Gastroesophageal sphincter (tissue), 3 donors: ENCODE data around the gene SPSB3.

ENCODE experiments used
- EP300 ChIP-seq: sonication (generic); formaldehyde crosslinking; IDR thresholded peaks from one replicate; pipeline ENCODE4 v1.6.1; 2017; ENCODE audit warnings: antibody characterized with exemption, mild to moderate bottlenecking
- POLR2A ChIP-seq, 2 donors: fragments of 450-650 bp; IDR thresholded peaks; one replicate each; pipeline ENCODE4 v1.6.1; 2017; ENCODE audit warnings: antibody characterized with exemption in 2 of 2, mild to moderate bottlenecking in 2 of 2, moderate library complexity in 1 of 2
- POLR2AphosphoS5 ChIP-seq: sonication (generic); formaldehyde crosslinking; IDR thresholded peaks from one replicate; pipeline ENCODE4 v1.6.1; 2017; ENCODE audit warnings: antibody characterized with exemption
- TF ChIP-seq, protein P1 (sequence below), 4 experiments: fragments of 200-600 bp in 2 of 4; fragments of 450-650 bp in 2 of 4; sonication (generic) in 1 of 4; IDR thresholded peaks; one replicate each; pipeline ENCODE4 v1.5.1; 2017 to 2019; ENCODE audit warnings: antibody characterized with exemption in 4 of 4, mild to moderate bottlenecking in 2 of 4, moderate library complexity in 2 of 4

DNA sequence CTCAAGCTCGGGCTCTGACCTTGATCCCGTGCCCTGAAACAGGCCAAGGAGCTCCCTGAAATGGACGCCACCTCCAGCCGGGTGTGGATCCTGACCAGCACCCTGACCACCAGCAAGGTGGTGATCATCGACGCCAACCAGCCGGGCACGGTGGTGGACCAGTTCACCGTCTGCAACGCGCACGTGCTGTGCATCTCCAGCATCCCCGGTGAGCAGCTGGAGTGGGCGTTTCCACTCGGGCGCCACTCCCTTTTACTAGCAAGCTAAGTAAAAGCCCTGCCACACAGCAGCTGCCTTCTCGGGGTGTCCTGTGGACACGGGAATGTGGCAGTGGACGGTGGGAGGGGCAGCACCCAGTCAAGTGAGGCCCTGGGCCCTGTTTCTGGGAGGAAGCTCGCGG is 17.4 kb downstream of the SPSB3 start:
- TF ChIP-seq, protein P1, sequence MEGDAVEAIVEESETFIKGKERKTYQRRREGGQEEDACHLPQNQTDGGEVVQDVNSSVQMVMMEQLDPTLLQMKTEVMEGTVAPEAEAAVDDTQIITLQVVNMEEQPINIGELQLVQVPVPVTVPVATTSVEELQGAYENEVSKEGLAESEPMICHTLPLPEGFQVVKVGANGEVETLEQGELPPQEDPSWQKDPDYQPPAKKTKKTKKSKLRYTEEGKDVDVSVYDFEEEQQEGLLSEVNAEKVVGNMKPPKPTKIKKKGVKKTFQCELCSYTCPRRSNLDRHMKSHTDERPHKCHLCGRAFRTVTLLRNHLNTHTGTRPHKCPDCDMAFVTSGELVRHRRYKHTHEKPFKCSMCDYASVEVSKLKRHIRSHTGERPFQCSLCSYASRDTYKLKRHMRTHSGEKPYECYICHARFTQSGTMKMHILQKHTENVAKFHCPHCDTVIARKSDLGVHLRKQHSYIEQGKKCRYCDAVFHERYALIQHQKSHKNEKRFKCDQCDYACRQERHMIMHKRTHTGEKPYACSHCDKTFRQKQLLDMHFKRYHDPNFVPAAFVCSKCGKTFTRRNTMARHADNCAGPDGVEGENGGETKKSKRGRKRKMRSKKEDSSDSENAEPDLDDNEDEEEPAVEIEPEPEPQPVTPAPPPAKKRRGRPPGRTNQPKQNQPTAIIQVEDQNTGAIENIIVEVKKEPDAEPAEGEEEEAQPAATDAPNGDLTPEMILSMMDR (IDR thresholded peaks at IDR 0.05), result no peak
- TF ChIP-seq POLR2A (IDR thresholded peaks at IDR 0.05) (no peak), POLR2AphosphoS5 (no peak), EP300 (no peak)
